Measurements from ENCODE around the gene CALCB.

The CALCB gene

DNA sequence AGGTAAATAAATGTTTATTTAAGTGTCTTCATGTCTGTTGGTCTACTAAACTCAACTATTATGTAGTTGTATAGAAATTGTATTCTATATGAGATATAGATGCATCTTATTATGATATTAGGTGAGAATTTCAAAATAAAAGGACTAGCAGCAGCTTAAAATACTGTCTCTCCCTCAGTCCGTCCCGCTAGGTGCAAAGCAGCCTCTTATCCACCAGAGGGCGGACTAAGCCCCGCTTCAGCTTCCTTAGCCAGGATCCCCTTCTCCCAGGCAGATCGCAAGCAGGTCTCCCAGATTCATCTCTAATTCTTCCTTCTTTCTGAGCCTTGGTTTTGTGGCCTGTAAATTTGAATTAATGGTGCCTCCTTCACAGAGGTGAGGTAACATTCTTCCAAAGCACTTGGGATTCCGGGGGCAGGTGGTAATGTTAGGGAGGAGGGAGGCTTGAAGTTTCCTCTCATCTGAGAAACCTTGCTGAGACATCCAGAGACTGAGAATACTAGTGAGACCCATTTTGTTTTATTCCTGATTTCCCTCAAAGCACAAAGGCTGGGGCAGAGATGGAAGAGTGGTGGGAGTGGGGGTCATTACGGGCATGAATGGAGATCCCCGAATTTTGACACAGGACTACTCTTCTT, 27.8 kb downstream of the CALCB start:
- DNase-seq (ENCODE audit: insufficient read length, low spot score) (peak; percentile 44), FAIRE-seq (peak; percentile 6)
- TF ChIP-seq POLR2A (IDR thresholded peaks at IDR 0.05; ENCODE audit: low read depth, low read length), result no peak

DNA sequence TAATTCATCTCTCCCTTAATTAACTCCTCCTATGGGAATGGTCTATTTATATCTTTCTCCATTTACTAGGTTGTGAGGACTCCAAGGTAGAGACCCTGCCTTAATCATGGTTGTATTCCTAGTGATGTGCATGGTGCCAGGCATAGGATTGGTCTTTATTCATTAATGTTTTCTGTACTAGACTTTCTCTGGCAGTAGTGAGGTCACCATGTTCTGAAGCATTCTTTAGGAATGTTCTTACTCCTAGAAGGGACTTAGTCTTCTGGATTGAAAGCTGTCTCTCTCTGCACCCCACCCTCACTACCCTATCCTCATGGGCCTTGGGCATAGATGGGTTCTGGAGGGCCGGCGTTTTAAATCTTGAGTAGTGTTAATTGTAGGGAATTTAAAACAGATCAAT, 30.8 kb downstream of the CALCB start:
- no peak for DNase-seq (ENCODE audit: insufficient read length, low spot score)
- FAIRE-seq, result no peak
- TF ChIP-seq POLR2A (IDR thresholded peaks at IDR 0.05; ENCODE audit: low read depth, low read length), result no peak

DNA sequence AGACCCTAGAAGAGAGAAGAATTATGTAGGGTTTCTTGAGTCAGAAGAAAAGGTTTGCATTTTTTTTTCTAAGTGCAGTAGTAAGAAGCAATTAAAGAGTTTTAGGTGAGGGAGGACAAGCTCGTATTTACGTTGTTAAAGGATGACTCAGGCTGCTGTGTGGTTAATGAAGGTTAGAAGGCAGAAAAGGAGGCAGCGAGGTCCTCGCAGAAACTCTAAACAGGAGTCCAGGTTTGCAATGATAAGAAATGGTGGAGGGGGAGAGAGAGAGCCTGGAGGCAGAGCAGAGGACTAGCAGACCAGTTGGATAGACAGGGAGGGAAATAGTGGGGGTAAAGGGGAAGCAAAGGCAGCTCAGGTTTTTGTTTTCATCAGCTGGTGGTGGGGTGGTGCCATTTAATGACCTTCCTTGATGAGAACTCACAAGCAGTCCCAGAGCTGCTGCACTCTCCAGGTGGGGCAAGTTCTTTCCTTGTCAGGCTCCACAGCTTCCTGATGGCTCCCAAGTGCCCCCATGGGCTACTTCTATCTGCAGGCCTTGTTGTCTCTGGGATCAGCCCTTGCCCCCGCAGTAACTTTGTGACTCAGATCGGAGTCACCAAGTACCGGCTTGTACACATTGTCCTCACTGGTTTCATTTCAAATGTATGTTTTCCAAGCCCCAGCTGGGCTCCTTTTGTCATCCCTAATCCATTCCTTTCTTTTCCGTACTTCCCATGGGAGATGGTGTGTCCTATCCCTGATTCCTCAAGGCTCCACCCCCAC, 33.0 kb downstream of the CALCB start:
- DNase-seq (ENCODE audit: insufficient read length, low spot score), result peak; percentile 58
- no peak for TF ChIP-seq POLR2A (IDR thresholded peaks at IDR 0.05; ENCODE audit: low read depth, low read length)
- FAIRE-seq, result no peak

DNA sequence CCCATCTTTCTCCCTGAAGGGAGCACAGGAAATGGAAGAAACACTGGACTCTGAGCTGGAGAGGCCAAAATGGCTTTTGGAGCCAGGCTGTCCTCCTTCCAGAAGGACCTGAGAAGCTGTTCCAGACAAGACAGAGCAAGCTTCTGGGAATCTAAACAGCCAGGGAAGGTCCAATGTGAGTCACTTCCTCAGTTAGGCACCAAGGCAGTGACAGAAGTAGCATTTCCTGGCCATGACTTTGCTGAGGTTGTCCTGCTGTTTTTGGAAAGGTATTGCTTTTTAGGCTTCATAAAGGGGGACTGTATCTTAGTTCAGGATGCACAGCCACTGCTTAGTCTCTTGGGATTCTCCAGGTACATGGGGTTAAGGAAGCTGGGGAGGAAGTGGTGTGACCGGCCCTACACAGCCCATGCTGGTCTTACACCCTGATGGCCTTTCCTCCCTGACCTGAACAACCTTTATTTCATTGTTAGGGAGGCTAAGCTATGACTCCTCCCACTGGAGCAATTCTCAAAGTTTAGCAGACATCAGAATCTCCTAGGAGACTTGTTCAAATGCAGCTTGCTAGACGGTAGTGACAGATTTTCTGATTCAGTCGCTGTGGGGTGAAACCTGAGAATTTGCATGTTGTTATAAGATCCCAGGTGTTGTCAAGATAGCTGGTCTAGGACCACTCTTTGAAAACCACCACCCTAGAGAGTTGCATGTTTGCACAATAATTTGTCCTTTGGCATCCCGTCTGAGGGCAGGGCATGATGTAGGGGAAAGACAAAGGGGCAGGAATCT, 34.5 kb downstream of the CALCB start:
- FAIRE-seq (no peak), DNase-seq (ENCODE audit: insufficient read length, low spot score) (no peak)
- no peak for TF ChIP-seq POLR2A (IDR thresholded peaks at IDR 0.05; ENCODE audit: low read depth, low read length)

DNA sequence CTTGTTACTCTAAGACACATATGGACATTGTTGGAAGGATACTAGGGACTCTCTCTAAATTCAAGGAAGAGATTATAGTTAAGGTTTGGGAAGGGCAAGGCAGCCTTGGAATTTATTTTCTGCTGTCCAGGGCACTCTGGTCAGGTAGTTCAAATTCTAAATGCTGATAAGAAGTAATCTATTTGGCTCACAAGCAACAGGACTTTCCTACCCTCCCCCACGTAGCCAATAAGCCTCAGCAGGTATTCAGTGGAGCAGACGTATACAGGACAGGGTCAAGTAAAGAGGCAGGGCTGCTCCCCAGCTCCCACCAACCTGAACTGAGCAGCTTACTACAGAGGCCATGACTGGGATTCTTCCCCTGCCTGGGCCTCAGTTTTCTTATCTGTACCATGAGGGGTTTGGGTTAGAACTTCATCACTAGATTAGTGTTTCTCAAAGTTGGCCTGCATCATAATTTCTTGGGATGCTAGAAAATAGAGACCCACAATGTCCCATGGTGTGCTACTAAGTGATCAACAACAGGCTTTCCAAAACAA, 35.3 kb downstream of the CALCB start:
- TF ChIP-seq POLR2A (IDR thresholded peaks at IDR 0.05; ENCODE audit: low read depth, low read length), result no peak
- DNase-seq (ENCODE audit: insufficient read length, low spot score), result no peak
- FAIRE-seq, result no peak

DNA sequence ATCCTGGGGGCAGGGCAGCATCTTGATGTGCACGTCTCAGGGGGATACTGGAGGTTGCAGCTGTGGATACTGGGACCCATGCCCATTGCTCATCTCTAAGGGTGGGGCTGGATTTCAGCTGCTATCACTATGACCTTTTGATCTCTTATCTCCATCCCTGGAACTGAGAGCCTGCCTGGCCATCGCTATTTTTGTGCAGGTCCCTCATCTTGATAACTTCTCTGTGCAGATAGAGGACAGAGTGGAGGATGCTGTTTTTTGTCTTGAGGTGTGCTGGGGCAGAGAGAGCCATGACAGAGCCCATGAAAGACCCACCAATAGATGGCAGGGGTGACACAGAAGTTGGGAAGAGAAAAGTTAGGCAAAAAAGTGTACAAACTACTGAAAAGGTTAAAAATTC, 36.2 kb downstream of the CALCB start:
- DNase-seq (ENCODE audit: insufficient read length, low spot score) (no peak), FAIRE-seq (no peak)
- no peak for TF ChIP-seq POLR2A (IDR thresholded peaks at IDR 0.05; ENCODE audit: low read depth, low read length)

DNA sequence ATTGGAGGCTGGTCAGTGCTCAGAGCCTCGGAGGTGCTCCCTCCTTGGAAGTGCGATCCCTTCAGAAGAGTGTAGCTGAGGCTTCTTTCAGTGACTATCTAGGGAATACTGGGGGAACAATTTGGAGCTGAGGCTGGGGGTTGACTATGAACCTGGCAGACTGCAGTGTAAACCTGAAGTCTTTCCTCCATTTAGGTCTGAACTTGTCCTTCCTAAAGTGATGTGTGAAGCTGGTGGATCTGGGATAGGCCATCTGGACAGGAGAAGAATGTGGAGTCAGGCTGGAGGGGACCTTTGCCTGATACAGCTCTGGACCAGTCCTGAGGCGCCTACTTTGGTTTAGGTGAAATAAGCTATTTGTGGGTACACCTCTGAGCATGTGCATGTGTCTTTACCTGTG, 37.8 kb downstream of the CALCB start:
- no peak for TF ChIP-seq POLR2A (IDR thresholded peaks at IDR 0.05; ENCODE audit: low read depth, low read length)
- no peak for FAIRE-seq

DNA sequence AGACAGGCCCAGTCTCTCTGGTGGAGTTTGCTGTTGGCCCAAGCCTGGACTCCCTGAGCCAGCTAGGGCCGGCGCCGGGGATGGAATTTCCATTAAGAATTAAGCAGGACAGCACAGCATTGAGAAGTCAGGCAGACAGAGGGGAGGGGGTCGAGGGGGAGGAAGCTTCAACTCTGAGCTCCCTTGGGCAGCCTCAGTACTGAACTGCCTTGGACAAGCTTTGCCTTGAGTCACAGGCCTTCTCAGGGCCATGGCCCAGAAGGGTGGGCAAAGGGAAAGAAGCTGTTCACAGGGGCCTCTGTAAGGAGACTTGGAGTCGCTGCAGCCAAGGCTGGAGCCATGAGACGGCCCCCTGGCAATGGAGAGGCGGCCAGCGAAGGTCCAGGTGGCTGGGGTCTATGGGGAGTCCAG, 38.7 kb downstream of the CALCB start:
- FAIRE-seq, result no peak
- no peak for DNase-seq (ENCODE audit: insufficient read length, low spot score)
- no peak for TF ChIP-seq POLR2A (IDR thresholded peaks at IDR 0.05; ENCODE audit: low read depth, low read length)

More for the DNA sequence above, 37.8 kb downstream of the CALCB start:
- no peak for DNase-seq (ENCODE audit: insufficient read length, low spot score)

DNA sequence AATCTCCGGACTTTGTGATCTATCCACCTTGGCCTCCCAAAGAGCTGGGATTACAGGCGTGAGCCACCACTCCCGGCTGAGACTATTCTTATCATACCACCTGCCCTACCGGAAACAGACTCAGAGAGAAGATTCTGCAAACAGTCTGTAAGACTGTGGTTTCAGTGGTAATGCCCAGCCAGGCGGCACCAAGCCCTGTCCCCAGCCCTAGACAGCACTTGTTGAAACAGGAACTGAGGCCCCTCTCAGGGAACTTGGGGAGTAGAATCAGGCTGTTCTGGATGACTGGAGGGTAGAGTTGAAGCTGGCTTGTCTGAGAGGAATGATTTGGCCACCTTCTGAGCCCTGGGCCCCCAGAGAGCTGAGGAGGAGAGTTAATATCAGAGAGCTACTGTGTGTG, 40.0 kb downstream of the CALCB start:
- no peak for DNase-seq (ENCODE audit: insufficient read length, low spot score)
- no peak for FAIRE-seq
- TF ChIP-seq POLR2A (IDR thresholded peaks at IDR 0.05; ENCODE audit: low read depth, low read length), result no peak

DNA sequence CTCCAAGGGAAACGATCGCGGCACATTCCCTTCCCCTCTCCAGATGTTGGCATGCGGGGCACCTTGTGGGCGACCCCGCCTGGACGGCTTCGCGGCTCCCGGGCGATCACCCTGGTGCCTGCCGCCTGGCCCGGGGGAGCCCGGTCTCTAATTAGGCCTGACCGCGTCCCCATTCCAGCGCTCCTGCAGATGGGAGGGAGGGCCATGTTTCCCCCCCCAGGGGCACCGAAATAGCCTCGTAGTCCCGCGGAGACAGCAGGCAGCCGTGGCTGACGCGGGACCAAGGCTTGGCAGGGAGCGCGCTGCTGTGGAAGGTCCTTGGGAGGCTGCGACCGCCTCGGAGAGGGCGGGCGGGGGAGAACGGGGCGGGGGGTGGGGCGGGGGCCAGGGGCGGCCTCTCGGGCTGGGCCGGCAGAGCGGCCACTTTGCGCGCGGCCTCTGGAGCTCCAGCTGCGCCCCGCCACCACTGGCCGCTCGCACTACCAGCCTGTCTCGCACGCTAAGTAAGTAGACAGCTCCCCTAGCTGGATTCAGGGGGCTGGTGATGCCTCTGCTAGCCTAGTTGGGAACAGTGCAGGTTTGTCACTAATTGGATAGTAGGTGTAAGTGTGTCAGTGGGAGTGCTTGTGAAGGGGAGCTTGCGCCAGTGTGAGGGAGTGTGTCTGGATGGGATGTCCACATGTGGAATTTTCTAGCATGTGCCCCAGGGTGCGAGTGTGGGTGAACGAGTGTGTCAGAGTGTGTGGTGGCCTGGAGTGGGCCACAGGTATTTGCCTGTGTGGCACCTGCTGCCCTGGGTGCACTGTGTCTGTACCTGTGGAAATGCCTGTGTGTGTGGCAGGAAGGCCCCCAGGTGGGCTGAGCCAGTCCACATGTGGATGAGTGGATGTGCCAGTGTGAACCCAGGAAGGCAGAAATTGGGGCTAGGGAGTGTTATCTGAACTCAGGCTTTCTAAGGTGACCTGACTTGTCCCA, 41.4 kb downstream of the CALCB start, which contains the start of gene INSC:
TSS of gene INSC (plus strand) at position 423 of the 975 bp plus-strand sequence. CDS start 34,252 bp downstream, outside the sequence.
- FAIRE-seq, result no peak

DNA sequence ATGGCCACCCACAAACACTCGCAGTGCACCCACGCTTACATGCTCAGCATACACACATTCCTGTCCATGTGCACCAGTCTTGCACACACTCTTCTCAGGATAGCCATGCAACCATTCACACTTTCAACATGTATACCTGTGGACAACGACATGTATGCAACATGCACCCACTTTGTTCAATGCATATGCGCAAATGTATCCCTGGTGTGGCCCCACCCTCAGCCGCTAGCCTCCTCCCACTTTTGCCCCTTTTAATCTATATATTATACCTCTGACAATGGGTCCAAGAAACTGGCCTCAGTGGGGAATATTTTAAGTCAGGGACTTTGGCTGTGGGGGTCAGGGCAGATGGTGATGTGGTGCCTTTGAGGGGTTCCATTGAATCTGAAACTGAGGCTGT, 42.3 kb downstream of the CALCB start:
- FAIRE-seq (no peak), DNase-seq (ENCODE audit: insufficient read length, low spot score) (no peak)
- TF ChIP-seq POLR2A (IDR thresholded peaks at IDR 0.05; ENCODE audit: low read depth, low read length), result no peak

More for the DNA sequence above, 41.4 kb downstream of the CALCB start, which contains the start of gene INSC:
- no peak for TF ChIP-seq POLR2A (IDR thresholded peaks at IDR 0.05; ENCODE audit: low read depth, low read length)
- no peak for DNase-seq (ENCODE audit: insufficient read length, low spot score)

DNA sequence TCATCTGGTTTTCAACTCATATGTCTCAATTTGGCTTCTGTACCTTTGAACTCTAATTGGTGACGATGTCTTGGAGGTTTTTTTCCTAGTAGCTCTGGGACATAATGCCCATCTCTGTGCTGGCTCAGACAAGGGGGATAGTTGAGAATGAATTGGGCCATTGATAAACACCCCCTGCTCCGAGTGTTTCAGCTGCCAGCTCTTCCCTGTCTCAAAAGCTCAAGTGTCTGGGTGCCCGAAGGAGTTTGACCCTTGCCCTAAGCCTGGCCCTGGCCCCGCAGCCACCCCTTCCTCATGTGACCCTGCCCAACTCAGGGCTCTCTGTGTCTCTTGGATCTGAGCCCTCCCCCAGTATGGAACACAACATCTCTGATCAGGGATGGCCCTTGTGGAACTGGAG, 44.4 kb downstream of the CALCB start:
- TF ChIP-seq POLR2A (IDR thresholded peaks at IDR 0.05; ENCODE audit: low read depth, low read length), result no peak
- DNase-seq (ENCODE audit: insufficient read length, low spot score) (no peak), FAIRE-seq (no peak)

DNA sequence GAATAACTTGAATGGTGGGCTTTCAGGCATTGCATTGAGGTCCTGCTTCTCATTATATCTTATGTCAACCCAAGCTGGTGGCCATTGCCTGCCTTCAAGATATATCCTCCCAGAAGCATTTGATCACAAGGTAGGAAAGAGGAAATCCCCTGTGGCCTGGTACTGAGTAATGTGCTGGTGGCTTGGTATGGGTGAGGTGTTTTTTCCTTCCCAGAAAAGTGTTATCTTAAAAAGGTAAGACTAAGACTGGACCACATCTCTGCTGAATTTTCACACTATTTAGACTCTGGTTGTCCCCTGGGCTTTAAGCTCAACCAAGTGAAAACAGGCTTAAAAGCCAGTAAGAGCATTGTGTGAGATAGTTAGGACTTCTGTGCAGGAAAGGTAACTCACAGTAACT, 45.0 kb downstream of the CALCB start:
- TF ChIP-seq POLR2A (IDR thresholded peaks at IDR 0.05; ENCODE audit: low read depth, low read length), result no peak
- DNase-seq (ENCODE audit: insufficient read length, low spot score) (no peak), FAIRE-seq (no peak)

All from H54 (cell line).